Measurements from ENCODE around the gene SPPL2B. TPM values are rescaled to one million over a fixed set of nuclear protein-coding genes. Genes with fewer than 3 reads are reported as not detected.

The SPPL2B gene
- total RNA-seq, 4 donors from 2014 or later: 46.8 to 97.6 (median 59.6) TPM

DNA sequence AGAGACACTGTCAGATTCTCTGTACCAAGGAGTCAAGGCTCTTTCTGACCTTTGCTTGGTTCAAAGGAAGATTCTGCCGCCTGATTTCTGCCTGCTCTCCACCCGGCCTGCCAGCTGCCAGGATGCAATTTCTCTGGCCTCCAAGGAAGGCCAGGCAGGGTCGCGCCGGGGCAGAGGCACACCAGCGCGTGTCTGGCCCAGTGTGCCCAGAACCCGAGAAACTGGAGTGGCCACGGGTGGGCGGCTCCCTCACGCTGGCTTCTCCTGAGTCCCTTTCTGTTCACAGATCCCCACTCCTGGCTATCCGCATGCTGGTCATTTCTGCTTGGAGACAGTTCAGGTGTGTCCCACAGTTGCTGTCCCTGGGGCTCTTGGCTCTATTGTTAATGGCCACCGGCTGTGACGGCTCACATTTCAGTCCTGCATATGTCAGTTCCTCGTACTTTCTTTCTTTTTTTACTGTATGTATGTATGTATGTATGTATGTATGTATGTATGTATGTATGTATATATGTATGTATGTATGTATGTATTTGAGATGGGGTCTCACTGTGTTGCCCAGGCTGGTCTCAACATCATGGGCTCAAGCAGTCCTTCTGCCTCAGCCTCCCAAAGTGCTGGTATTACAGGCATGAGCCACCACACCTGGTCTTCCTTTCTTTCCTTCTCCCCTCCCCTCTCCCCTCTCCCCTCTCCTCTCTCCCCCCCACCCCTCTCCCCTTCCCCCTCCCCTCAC lies 48.5 kb downstream of the SPPL2B start:
- no peaks in the 10 kb centered on the region for H3K36me3 ChIP-seq
- no peaks in the 10 kb centered on the region for H3K4me1 ChIP-seq
- no peak overlapping the region for H3K4me3 ChIP-seq
- H3K27me3 ChIP-seq: peaks cover 3% of the 10 kb centered on the region
- no peak for DNase-seq (ENCODE audit: low spot score in 2 of 2)
- H3K27ac ChIP-seq: no peak overlapping the region
- H3K9me3 ChIP-seq: no peaks in the 10 kb centered on the region
- TF ChIP-seq, protein P1, sequence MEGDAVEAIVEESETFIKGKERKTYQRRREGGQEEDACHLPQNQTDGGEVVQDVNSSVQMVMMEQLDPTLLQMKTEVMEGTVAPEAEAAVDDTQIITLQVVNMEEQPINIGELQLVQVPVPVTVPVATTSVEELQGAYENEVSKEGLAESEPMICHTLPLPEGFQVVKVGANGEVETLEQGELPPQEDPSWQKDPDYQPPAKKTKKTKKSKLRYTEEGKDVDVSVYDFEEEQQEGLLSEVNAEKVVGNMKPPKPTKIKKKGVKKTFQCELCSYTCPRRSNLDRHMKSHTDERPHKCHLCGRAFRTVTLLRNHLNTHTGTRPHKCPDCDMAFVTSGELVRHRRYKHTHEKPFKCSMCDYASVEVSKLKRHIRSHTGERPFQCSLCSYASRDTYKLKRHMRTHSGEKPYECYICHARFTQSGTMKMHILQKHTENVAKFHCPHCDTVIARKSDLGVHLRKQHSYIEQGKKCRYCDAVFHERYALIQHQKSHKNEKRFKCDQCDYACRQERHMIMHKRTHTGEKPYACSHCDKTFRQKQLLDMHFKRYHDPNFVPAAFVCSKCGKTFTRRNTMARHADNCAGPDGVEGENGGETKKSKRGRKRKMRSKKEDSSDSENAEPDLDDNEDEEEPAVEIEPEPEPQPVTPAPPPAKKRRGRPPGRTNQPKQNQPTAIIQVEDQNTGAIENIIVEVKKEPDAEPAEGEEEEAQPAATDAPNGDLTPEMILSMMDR (IDR thresholded peaks at IDR 0.05): no peak
- TF ChIP-seq POLR2AphosphoS5 (IDR thresholded peaks at IDR 0.05): no peak
- TF ChIP-seq POLR2A (IDR thresholded peaks at IDR 0.05): no peak
- TF ChIP-seq EP300 (IDR thresholded peaks at IDR 0.05): no peak
- 80% methylated on average over 15 of the region's 15 CpGs for WGBS

DNA sequence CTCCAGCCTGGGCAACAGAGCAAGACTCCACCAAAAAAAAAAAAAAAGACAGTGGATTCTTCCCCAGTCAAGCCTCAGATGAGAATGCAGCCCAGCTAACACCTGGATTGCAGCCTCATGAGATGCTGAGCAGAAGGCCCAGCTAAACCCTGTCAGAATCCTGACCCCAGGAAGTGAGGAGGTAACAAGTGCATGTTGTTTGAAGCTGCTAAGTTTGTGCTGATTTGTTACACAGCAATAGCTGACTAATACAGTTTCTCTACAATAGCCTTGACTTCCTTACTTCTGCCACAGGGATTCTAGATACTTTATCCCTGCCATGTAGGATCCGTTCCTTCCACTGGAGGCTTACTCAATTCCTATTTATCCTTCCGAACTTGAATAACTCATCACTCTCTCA lies 52.1 kb downstream of the SPPL2B start:
- 86% methylated on average over 2 of the region's 2 CpGs for WGBS
- Histone ChIP-seq H3K27ac (no peak overlapping the region), H3K36me3 (no peaks in the 10 kb centered on the region), H3K27me3 (no peaks in the 10 kb centered on the region), H3K4me3 (no peak overlapping the region), H3K9me3 (no peaks in the 10 kb centered on the region), H3K4me1 (peaks cover 11% of the 10 kb centered on the region)
- DNase-seq (ENCODE audit: low spot score in 2 of 2): no peak
- TF ChIP-seq POLR2AphosphoS5 (IDR thresholded peaks at IDR 0.05) (no peak), EP300 (IDR thresholded peaks at IDR 0.05) (no peak), POLR2A (IDR thresholded peaks at IDR 0.05) (no peak)
- TF ChIP-seq, protein P1 (IDR thresholded peaks at IDR 0.05): no peak

DNA sequence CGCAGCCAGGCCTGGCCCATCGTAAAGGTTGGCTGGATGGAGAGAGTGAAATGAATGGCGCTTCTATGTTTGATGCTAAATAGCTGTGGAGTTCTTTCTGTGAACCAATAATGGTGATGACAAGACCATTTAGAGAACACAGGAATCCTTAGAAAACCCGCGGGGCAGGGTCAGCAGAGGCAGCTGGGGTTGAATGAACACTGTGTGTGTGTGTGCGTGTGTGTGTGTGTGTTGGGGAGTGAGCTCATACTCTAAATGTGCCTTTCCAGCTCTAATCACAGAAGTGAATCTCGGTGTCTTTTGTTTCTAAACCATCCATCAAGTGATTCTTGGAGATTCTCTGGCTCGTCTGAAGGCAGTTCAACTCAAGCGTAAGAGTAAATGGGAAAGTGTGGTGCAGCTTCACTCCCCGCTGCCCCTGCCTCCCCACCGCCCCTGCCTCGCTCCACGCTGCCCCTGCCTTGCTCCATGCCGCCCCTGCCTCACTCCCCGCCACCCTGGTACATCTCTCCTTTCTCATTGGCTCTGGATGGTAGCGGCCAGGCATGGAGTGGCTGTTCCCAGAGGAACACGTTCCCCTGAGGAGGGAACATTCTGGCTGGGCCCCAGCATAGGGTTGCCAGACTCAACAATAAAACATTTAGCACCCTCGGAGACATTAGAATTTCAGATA lies 52.8 kb downstream of the SPPL2B start:
- Histone ChIP-seq H3K4me1 (peaks cover 15% of the 10 kb centered on the region), H3K27me3 (no peaks in the 10 kb centered on the region), H3K27ac (no peak overlapping the region), H3K4me3 (no peak overlapping the region), H3K36me3 (no peaks in the 10 kb centered on the region), H3K9me3 (no peaks in the 10 kb centered on the region)
- DNase-seq (ENCODE audit: low spot score in 2 of 2): no peak
- 52% methylated on average over 18 of the region's 18 CpGs for WGBS
- TF ChIP-seq POLR2A (IDR thresholded peaks at IDR 0.05) (no peak), EP300 (IDR thresholded peaks at IDR 0.05) (no peak), POLR2AphosphoS5 (IDR thresholded peaks at IDR 0.05) (no peak)
- TF ChIP-seq, protein P1 (IDR thresholded peaks at IDR 0.05): no peak

DNA sequence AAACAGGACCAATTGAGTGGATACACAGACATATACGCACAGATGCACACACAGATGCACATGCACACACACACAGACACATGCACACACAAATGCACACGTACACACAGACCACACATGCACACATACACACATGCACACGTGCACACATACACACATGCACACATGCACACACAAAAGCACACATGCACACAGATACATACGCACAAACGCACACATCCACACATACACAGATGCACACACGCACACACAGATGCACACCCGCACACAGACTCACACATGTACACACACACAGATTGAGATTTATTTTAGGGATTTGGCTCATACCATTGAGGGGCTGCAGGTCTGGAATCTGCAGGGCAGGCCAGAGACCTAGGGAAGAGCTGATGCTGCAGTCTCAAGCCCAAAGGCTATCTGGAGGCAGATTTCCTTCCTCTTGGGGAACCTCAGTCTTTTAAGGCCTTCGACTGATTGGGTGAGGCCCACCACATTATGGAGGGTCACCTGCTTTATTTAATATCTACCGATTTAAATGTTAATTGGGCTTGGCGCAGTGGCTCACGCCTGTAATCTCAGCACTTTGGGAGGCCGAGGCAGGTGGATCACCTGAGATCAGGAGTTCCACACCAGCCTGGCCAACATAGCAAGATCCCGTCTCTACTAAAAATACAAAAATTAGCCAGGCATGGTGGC lies 54.2 kb downstream of the SPPL2B start:
- Histone ChIP-seq H3K36me3 (no peaks in the 10 kb centered on the region), H3K4me3 (no peak overlapping the region), H3K4me1 (peaks cover 15% of the 10 kb centered on the region), H3K9me3 (no peaks in the 10 kb centered on the region), H3K27me3 (no peaks in the 10 kb centered on the region), H3K27ac (no peak overlapping the region)
- DNase-seq (ENCODE audit: low spot score in 2 of 2): no peak
- TF ChIP-seq POLR2A (IDR thresholded peaks at IDR 0.05) (no peak), POLR2AphosphoS5 (IDR thresholded peaks at IDR 0.05) (no peak), EP300 (IDR thresholded peaks at IDR 0.05) (no peak)
- TF ChIP-seq, protein P1 (IDR thresholded peaks at IDR 0.05): no peak
- WGBS: 85% methylated on average over 13 of the region's 13 CpGs

All from suprapubic skin (tissue), 4 donors.